Trophoblast cell (in vitro differentiated cells and primary cell): ENCODE results near the gene KCNA3. TPM values are rescaled to one million over a fixed set of nuclear protein-coding genes. Genes with fewer than 3 reads are reported as not detected.

Experiments used
- DNase-seq, 2 donors: peaks; one replicate each; pipeline ENCODE4 v3.0.0-alpha.2; 2016
- H2AFZ ChIP-seq: 2 replicates; pipeline ENCODE4 v1.6.1; 2013; ENCODE audit warnings: low read length, moderate library complexity, mild to moderate bottlenecking; ENCODE audit not compliant: insufficient read depth, poor library complexity
- H2AK5ac ChIP-seq: 2 replicates; pipeline ENCODE4 v1.6.1; 2013; ENCODE audit warnings: mild to moderate bottlenecking, low read length
- H2BK120ac ChIP-seq: 2 replicates; pipeline ENCODE4 v1.6.1; 2013; ENCODE audit warnings: low read length, mild to moderate bottlenecking, moderate library complexity; ENCODE audit not compliant: insufficient read depth, poor library complexity
- H2BK12ac ChIP-seq: 2 replicates; pipeline ENCODE4 v1.6.1; 2013; ENCODE audit warnings: mild to moderate bottlenecking, low read length, moderate library complexity
- H2BK5ac ChIP-seq: 2 replicates; pipeline ENCODE4 v1.6.1; 2013; ENCODE audit warnings: low read length, low read depth, moderate library complexity, mild to moderate bottlenecking; ENCODE audit not compliant: poor library complexity
- H3K14ac ChIP-seq: 2 replicates; pipeline ENCODE4 v1.6.1; 2013; ENCODE audit warnings: mild to moderate bottlenecking, low read length
- H3K18ac ChIP-seq: 2 replicates; pipeline ENCODE4 v1.6.1; 2013; ENCODE audit warnings: mild to moderate bottlenecking, low read length
- H3K23ac ChIP-seq: 2 replicates; pipeline ENCODE4 v1.6.1; 2013; ENCODE audit warnings: low read length
- H3K27ac ChIP-seq: 2 replicates; pipeline ENCODE4 v1.5.1; 2013; ENCODE audit warnings: low read depth, mild to moderate bottlenecking, inconsistent platforms, low read length, moderate library complexity
- H3K27me3 ChIP-seq: 2 replicates; pipeline ENCODE4 v1.6.1; 2013; ENCODE audit warnings: inconsistent platforms, mild to moderate bottlenecking, low read length, moderate library complexity; ENCODE audit not compliant: insufficient read depth
- H3K36me3 ChIP-seq, 2 experiments: 1 replicate in 1 of 2; 2 replicates in 1 of 2; pipeline ENCODE4 v1.6.1; 2013; ENCODE audit warnings: low read length in 2 of 2, mild to moderate bottlenecking in 2 of 2, moderate library complexity in 1 of 2; ENCODE audit not compliant: insufficient read depth in 2 of 2, control insufficient read depth in 1 of 2
- H3K4ac ChIP-seq: 2 replicates; pipeline ENCODE4 v1.6.1; 2013; ENCODE audit warnings: low read depth, mild to moderate bottlenecking, low read length, moderate library complexity
- H3K4me1 ChIP-seq, 2 experiments: 1 replicate in 1 of 2; 2 replicates in 1 of 2; pipeline ENCODE4 v1.6.1; 2013; ENCODE audit warnings: low read length in 2 of 2, mild to moderate bottlenecking in 2 of 2, moderate library complexity in 1 of 2; ENCODE audit not compliant: insufficient read depth in 2 of 2, control insufficient read depth in 1 of 2
- H3K4me2 ChIP-seq: 2 replicates; pipeline ENCODE4 v1.6.1; 2013; ENCODE audit warnings: inconsistent platforms, mild to moderate bottlenecking, low read length, moderate library complexity
- H3K4me3 ChIP-seq: 2 replicates; pipeline ENCODE4 v1.5.1; 2013; ENCODE audit warnings: mild to moderate bottlenecking, low read depth, low read length, inconsistent platforms
- H3K79me1 ChIP-seq: one replicate; pipeline ENCODE4 v1.6.1; 2013; ENCODE audit warnings: low read length
- H3K79me2 ChIP-seq: 2 replicates; pipeline ENCODE4 v1.6.1; 2013; ENCODE audit warnings: low read length, mild to moderate bottlenecking; ENCODE audit not compliant: control insufficient read depth, insufficient read depth, poor library complexity
- H3K9ac ChIP-seq: 2 replicates; pipeline ENCODE4 v1.6.1; 2013; ENCODE audit warnings: mild to moderate bottlenecking, low read length
- H3K9me3 ChIP-seq: 2 replicates; pipeline ENCODE4 v1.6.1; 2013; ENCODE audit warnings: low read depth, mild to moderate bottlenecking, control low read depth, inconsistent platforms, low read length; ENCODE audit not compliant: insufficient read depth
- H4K12ac ChIP-seq: 2 replicates; pipeline ENCODE4 v1.6.1; 2013; ENCODE audit warnings: low read depth, mild to moderate bottlenecking, low read length, moderate library complexity
- H4K8ac ChIP-seq: 2 replicates; pipeline ENCODE4 v1.6.1; 2013; ENCODE audit warnings: low read depth, mild to moderate bottlenecking, low read length, moderate library complexity
- H4K91ac ChIP-seq: one replicate; pipeline ENCODE4 v1.6.1; 2013; ENCODE audit warnings: low read depth, mild to moderate bottlenecking, low read length, moderate library complexity
- WGBS: extraction: QIAGEN DNeasy Blood & Tissue Kit; methylation state at CpG from one replicate; pipeline ENCODE4 v1.1.7; 2013; ENCODE audit warnings: missing lambda C conversion rate; ENCODE audit not compliant: insufficient read length, insufficient coverage; ENCODE audit errors: extremely low coverage; 5-methylcytosine and 5-hydroxymethylcytosine counted together
- polyA plus RNA-seq: library from polyadenylated mRNA; stranded (reverse); fragments of 200-250 nt; gene quantifications from 2 replicates; pipeline ENCODE4 v1.2.3, GENCODE V29; 2013

Gene KCNA3
- polyA plus RNA-seq, result 0.04 TPM in 1 of 2 replicates, not detected in the other

DNA sequence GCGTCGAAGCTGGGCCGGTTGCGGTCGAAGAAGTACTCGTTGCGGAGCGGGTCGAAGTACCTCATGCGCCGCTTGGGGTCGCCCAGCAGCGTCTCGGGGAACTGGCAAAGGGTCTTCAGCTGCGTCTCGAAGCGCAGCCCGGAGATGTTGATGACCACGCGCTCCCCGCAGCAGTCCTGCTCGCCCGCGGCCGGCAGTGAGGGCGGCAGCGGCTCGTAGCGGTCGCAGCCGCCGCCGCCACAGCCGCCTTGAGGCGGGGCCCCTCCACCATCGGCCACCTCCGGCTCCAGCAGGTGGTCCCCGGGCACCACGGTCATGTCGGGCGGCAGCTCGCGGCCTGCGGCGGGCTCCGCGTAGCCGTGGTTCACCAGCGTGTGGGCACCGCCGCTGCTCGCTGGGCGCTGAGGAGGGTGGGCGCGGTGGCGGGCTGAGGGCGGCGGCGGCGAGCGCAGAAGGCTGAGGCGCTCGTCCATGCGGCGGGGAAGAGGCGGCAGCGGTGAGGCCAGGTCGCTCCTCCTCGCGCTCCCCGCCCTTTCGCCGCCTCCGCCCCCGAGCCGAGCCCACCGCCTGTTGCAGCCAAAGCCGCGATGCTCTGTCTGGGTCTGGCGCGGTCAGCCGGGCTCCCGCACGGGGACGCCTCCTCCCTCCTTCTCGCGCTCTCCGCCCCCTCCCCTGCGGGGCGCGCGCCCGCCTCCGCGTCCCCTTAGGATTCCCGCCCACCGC, at the start of gene KCNA3:
Gene KCNA3, minus strand, starts transcription at position 604 of the 723 bp plus-strand sequence. Its CDS starts 131 bp downstream, at position 473.
- Histone ChIP-seq H3K4ac (no peak within 1 kb of the TSS), H3K23ac (no peak within 1 kb of the TSS), H3K27me3 (peaks cover 40% of the 10 kb centered on the region), H3K79me1 (no peaks in the 10 kb centered on the region), H3K9me3 (peaks cover 9% of the 10 kb centered on the region), H4K12ac (no peak within 1 kb of the TSS), H3K18ac (no peak within 1 kb of the TSS), H2AK5ac (no peak within 1 kb of the TSS), H3K36me3 (no peaks in the 10 kb centered on the region), H3K4me3 (peak within 1 kb of the TSS; percentile 82), H3K14ac (no peak within 1 kb of the TSS), H4K8ac (no peak within 1 kb of the TSS), H3K4me1 (peaks cover 5 to 14% of the 10 kb centered on the region in 2 experiments), H2BK120ac (no peak within 1 kb of the TSS), H3K79me2 (no peaks in the 10 kb centered on the region), H2BK5ac (no peak within 1 kb of the TSS), H3K27ac (no peak within 1 kb of the TSS), H2BK12ac (no peak within 1 kb of the TSS), H4K91ac (no peak within 1 kb of the TSS), H2AFZ (peak within 1 kb of the TSS; percentile 56), H3K9ac (no peak within 1 kb of the TSS), H3K4me2 (peak within 1 kb of the TSS; percentile 95)
- peak in 1 of 2 donors; percentile 27 for DNase-seq
- no CpG with 5 or more reads among the region's 97 CpGs for WGBS

DNA sequence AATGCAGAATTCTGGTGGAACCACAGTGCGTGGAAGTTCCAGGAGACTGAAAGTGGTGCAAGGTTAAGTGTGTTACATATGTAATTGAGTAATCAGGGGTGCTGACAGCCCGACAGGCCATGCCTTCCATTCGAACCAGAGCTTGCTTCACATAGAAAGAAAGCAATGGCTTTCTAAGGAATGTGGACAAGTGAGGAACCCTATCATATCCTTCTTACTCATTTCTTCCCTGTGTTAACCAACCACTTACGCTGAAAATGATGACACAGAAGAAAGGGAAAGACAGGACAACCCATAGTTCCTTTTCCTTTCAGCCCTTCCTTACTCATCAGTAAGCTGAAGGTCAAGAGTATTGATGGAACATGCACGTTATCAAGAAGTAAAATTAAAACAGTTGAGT, 48.1 kb upstream of the KCNA3 start:
- Histone ChIP-seq H3K27me3 (no peaks in the 10 kb centered on the region), H3K4me2 (no peak overlapping the region), H3K23ac (no peak overlapping the region), H3K18ac (no peak overlapping the region), H4K91ac (no peak overlapping the region), H2AFZ (no peak overlapping the region), H3K36me3 (no peaks in the 10 kb centered on the region), H3K4me1 (no peaks in the 10 kb centered on the region), H2AK5ac (no peak overlapping the region), H2BK5ac (no peak overlapping the region), H4K8ac (no peak overlapping the region), H3K79me1 (no peaks in the 10 kb centered on the region), H3K27ac (no peak overlapping the region), H3K9me3 (peaks cover 2% of the 10 kb centered on the region), H3K79me2 (no peaks in the 10 kb centered on the region), H3K9ac (no peak overlapping the region), H2BK120ac (no peak overlapping the region), H3K4me3 (no peak overlapping the region), H4K12ac (no peak overlapping the region), H2BK12ac (no peak overlapping the region), H3K4ac (no peak overlapping the region), H3K14ac (no peak overlapping the region)
- DNase-seq, result peak in 1 of 2 donors; percentile 23
- WGBS, result no CpG with 5 or more reads among the region's 5 CpGs

DNA sequence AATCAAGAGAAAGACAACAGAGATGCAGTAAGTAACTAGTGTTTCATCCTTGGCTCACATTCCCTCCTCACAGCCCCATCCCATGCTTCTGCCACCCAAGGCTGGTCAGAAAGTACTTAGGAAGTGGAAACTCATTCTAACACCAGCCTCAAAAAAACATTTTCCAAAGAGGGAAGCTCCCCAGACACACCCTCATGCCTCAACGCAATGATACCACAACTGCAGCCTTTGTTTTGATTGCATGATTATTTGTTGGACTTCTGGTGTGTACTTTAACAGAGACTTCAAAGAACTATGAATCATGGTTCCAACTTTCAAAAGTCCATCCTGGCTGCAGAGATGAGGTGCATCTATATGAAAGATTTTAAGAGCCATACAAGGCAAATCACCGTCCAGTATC, 45.2 kb upstream of the KCNA3 start:
- Histone ChIP-seq H3K18ac (no peak overlapping the region), H3K4me2 (no peak overlapping the region), H3K79me1 (no peaks in the 10 kb centered on the region), H3K27me3 (no peaks in the 10 kb centered on the region), H2BK5ac (no peak overlapping the region), H4K8ac (no peak overlapping the region), H3K9me3 (peaks cover 2% of the 10 kb centered on the region), H3K4me3 (no peak overlapping the region), H3K14ac (no peak overlapping the region), H4K91ac (no peak overlapping the region), H3K23ac (no peak overlapping the region), H2AFZ (no peak overlapping the region), H3K4me1 (no peaks in the 10 kb centered on the region), H3K4ac (no peak overlapping the region), H2AK5ac (no peak overlapping the region), H4K12ac (no peak overlapping the region), H3K27ac (no peak overlapping the region), H3K9ac (no peak overlapping the region), H3K79me2 (no peaks in the 10 kb centered on the region), H2BK12ac (no peak overlapping the region), H2BK120ac (no peak overlapping the region), H3K36me3 (no peaks in the 10 kb centered on the region)
- WGBS, result no CpG with 5 or more reads among the region's 2 CpGs
- no peak for DNase-seq

DNA sequence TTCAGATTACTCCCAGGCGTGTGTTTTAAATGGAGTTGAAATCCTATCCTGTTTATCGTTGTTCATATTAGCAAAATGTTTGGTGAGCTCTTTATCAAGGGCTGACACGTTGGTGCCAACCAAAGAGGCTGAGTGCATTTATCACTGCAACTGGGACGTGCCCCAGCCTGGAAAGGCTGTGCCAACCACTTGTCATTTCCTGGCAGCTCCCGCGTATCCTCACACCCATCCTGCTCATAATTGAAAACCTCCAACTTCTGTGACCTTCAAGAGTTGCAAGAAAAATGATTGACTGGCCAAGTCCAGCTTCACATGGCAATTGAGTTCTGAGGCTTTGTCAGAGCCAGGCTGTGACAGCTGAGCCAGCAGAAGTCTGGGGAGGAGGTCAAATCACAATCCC, 43.7 kb upstream of the KCNA3 start:
- H3K27ac ChIP-seq, result no peak overlapping the region
- DNase-seq, result no peak
- H3K27me3 ChIP-seq, result no peaks in the 10 kb centered on the region
- no peak overlapping the region for H2AFZ ChIP-seq
- no peak overlapping the region for H3K23ac ChIP-seq
- no CpG with 5 or more reads among the region's 6 CpGs for WGBS
- no peak overlapping the region for H4K12ac ChIP-seq
- H3K4me3 ChIP-seq, result no peak overlapping the region
- no peak overlapping the region for H2BK5ac ChIP-seq
- no peaks in the 10 kb centered on the region for H3K79me1 ChIP-seq
- no peak overlapping the region for H3K9ac ChIP-seq
- H3K79me2 ChIP-seq, result no peaks in the 10 kb centered on the region
- H3K18ac ChIP-seq, result no peak overlapping the region
- H3K4me2 ChIP-seq, result no peak overlapping the region
- H2BK12ac ChIP-seq, result no peak overlapping the region
- H3K4me1 ChIP-seq, result no peaks in the 10 kb centered on the region
- H2BK120ac ChIP-seq, result no peak overlapping the region
- no peaks in the 10 kb centered on the region for H3K36me3 ChIP-seq
- H3K14ac ChIP-seq, result no peak overlapping the region
- H3K4ac ChIP-seq, result no peak overlapping the region
- no peak overlapping the region for H2AK5ac ChIP-seq
- no peak overlapping the region for H4K91ac ChIP-seq
- no peak overlapping the region for H4K8ac ChIP-seq
- H3K9me3 ChIP-seq, result peaks cover 3% of the 10 kb centered on the region
